Ramos (cell line): Measurements from ENCODE around the gene COX19.

Experiments used
- in situ Hi-C: fragments of 300-500 bp; cut with MboI; formaldehyde crosslinking; loops from one replicate; pipeline ENCODE4 v1.14.3; 2022; ENCODE audit warnings: low sequenced_read_pairs; ENCODE audit not compliant: unreplicated experiment

The COX19 gene

DNA sequence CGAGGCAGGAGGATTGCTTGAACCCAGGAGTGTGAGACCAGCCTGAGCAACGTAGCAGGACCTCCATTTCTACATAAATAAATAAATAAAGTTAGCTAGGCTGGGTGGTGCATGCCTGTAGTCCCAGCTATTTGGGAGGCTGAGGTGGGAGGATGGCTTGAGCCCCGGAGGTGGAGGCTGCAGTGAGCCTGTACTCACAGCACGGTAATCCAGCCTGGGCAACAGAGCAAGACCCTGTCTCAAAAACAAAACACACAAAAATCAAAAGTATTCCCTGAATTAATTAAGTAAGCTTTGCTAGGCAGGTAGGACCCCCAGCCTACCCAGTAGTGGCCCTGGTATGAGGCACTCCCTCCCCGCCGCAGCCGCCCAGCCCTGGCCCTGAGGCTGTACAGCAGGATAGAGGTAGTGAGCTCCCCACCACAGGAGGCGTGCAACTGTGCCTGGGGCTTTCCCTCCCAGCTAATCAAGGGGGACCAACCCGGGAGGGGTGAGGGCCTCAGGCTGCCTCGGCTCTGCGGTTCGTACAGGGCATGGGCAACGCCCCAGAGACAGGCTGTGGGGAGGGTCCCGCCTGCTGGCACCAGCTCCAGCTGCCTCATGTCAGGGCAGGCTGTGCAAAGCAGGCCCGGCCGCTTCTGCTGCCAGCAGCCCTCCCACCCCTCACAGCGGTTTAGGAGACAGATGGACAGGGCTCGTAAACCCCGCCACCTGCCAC, 6.6 kb upstream of the COX19 start:
- in situ Hi-C loops, result no loop called here

DNA sequence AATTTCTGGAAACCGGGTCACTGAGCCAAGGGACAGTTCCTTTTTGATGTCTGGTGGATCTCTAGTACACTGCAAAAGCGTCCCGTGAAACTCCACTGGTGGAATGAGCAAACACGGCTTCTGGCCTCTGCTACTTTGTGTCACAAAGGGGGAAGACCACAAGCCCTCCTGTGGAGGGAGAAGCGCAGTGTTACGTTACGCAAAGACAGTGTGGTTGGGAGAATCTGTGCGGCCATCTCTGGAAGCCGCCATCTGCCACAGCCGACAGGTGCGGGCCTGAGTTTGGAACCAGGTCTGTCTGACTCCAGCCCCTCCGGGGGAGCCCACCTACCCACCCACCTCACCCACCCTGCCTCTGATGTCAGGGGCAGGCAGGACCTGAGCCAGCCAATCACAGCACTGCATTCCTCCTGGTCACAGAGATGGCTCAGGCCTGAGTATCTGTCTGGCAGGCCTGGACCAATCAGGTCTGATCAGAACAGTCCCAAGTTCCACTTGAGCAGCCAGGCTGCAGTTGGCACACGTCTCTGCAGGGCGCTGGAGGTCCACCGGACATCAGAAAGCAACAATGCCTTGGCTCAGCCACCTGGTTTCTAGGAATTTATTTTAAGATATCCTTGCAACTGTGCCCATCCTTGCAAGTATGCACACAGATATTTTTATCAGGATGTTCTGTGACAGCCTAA, 4.7 kb upstream of the COX19 start:
- in situ Hi-C loops, result no loop called here

DNA sequence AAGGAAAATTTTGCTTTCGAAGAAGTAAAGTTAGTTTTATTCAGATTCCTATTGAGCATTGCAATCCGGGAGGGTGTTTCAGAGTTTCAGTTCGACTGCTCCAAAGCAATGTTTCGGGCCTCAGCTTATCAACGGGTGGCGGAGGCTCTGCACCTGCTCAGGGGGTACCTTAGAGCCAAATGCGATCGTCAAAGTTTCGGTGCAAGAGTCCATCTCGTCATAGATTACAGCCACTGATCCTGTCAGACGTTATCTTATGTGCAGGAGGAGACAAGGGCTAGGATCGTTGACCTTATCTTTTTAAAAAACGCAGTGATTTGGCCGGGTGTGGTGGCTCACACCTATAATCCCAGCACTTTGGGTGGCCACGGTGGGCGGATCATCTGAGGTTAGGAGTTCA, 3.8 kb upstream of the COX19 start:
- in situ Hi-C loops, result no loop called here

- in situ Hi-C loops, result no loop called here
Observed at GRCh38 chr7:978416-979091, 3.2 kb upstream of the COX19 start.

DNA sequence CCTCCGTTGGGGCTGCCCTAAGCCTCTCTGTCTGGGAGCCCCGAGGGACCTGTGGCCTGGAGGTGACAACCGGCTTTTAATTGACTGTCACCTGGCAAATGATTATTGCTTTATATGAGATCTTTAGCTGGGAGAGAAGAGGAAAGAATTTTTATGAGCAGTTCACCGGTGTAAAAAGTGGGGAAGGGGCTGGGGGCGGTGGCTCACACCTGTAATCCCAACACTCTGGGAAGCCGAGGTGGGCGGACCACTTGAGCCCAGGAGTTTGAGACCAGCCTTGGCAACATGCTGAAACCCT, 2.6 kb upstream of the COX19 start:
- in situ Hi-C loops, result no loop called here

- in situ Hi-C loops, result no loop called here
Observed at GRCh38 chr7:977326-978048, 2.1 kb upstream of the COX19 start.

- in situ Hi-C loops, result no loop called here
Observed at GRCh38 chr7:976901-977325, 1.6 kb upstream of the COX19 start.

GRCh38 chr7:975702-976473, 539 bp upstream of the COX19 start:
- in situ Hi-C loops, result no loop called here

- in situ Hi-C loops, result no loop called here
Observed at GRCh38 chr7:974172-974571, 1.2 kb downstream of the COX19 start.

DNA sequence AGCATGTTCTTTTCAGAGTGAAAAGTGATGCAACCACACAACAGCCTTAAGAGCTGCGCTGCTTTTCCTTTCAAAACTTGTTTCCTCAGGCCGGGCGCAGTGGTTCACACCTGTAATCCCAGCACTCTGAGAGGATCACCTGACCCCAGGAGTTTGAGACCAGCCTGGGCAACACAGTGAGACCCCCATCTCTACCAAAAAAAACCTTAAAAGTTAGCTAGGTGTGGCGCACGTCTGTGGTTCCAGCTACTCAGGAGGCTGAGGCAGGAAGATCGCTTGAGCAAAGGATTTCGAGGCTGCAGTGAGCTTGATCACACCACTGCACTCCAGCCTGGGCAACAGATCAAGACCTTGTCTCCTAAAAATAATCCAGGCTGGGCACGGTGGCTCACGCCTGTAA, 2.0 kb downstream of the COX19 start:
- in situ Hi-C loops, result no loop called here

DNA sequence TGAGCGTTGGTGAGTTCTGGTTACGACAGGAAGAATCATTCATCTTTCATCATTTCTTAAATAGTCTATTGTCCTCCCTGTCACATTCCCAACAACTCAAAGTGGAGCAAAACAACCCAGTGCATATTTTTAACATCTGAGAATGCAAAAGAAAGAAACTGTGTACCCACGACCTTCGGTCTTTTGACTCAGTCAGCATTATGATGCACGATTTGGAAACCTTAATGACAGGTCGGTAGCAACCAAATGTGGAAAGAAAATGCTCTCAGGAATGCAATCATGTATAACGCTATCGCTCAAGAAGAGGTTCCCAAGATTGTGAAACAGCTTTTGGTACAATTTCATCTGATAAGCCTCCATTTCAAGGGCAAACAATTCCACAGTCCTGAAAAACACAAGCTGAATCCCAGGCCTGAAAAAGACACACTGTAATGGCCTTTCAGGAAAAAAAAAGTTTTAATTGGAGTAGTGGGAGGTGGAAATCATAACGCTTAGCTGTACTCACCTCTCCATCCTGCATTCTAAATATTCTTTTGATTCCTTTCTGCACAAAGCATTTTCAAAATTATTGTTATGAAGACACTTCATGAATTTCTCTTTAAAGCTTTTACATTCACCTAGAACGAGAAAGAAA, 2.6 kb downstream of the COX19 start:
- in situ Hi-C loops, result no loop called here

GRCh38 chr7:972110-972509, 3.2 kb downstream of the COX19 start:
- in situ Hi-C loops, result no loop called here

GRCh38 chr7:970744-971143, 4.6 kb downstream of the COX19 start:
- in situ Hi-C loops, result no loop called here

DNA sequence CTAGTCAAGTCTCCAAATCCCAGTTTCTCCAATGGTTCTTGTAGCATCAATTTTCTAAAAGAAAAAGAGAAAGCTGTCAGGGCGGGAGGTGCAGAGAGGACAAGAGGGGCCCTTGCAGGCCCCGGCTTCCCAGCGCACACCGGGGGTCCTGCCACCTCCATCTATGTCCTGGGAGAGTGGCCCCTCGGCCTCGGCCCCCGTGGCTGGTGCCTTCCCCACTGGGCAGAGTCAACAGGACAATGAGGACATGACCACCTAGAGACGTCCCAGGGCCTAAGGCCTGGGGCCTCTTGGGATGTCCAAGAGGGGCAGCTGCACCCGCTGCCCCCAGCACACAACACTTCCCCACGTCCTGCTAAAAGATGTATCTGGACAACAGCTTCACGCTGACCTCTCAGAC, 5.9 kb downstream of the COX19 start:
- in situ Hi-C loops, result no loop called here

- in situ Hi-C loops, result no loop called here
Observed at GRCh38 chr7:968205-969105, 6.9 kb downstream of the COX19 start.

DNA sequence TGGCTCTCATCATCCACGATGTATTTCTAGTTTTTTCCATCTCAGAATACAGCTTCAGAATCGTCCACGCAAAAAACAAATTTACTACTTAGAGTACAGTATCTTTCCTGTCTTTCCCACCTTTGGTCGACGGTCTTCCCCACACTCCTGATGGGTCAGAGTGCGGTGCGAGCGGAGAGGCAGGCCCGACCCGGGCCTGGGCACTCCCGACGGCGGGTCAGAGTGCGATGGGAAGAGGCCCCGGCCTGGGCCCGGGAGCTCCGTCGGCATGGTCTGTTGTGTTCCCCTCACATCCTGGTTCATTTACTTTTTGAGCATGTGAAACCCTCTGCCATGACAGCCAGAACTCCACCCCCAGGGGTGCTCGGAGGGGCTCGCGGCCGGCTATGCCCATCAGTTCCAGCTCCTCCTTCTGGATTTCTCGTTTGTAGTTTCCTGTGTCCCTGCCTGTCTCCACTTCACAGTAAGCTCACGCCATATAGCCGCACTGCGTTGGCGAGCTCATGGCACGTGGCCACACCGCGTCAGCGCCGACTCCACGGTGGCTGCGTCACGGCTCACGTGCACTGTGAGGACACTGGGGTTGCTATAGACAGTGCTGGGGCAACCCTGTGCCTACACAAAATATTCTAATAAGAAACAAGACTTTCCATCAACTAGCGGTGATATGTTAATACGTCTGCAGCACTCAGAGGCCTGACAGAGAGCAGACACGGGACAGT, 7.8 kb downstream of the COX19 start:
- in situ Hi-C loops, result no loop called here

- in situ Hi-C loops, result no loop called here
Observed at GRCh38 chr7:966291-967069, 8.9 kb downstream of the COX19 start.
